A673 (cell line): ENCODE measurements around the gene LNP1. TPM values are rescaled to one million over a fixed set of nuclear protein-coding genes. Genes with fewer than 3 reads are reported as not detected.
A peak's percentile ranks its signal among the peaks of the same experiment; 100 is the strongest.

Experiments
- BruUV-seq: library from RNA; stranded (reverse); fragments of 400-500 nt; replicated peaks from 2 replicates; lab custom pipeline; 2021; lab: Mats Ljungman, UMichigan
- CTCF ChIA-PET: fragments of 300-600 bp; sonication (Branson Sonifier 250); formaldehyde crosslinking; loops from one replicate; lab custom pipeline; 2022; ENCODE audit warnings: antibody characterized with exemption; lab: Charles Lee
- POLR2A ChIA-PET: fragments of 300-600 bp; sonication (Branson Sonifier 250); formaldehyde crosslinking; loops from one replicate; lab custom pipeline; 2022; ENCODE audit warnings: antibody characterized with exemption; ENCODE audit not compliant: low non-redundant PET; lab: Charles Lee
- DNase-seq: peaks from one replicate; pipeline ENCODE4 v3.0.0-alpha.2; 2015; ENCODE audit warnings: low spot score
- H3K27ac ChIP-seq: fragments of 200-600 bp; sonication (generic); 2 replicates; pipeline ENCODE4 v1.5.1; 2016; ENCODE audit warnings: mixed run types, low read depth, mild to moderate bottlenecking, mixed read lengths, antibody characterized with exemption, low read length; ENCODE audit not compliant: poor library complexity, severe bottlenecking
- H3K27me3 ChIP-seq: fragments of 200-600 bp; sonication (generic); replicated peaks from 2 replicates; pipeline ENCODE4 v1.6.1; 2017; ENCODE audit warnings: mixed run types, low read depth, mild to moderate bottlenecking, mixed read lengths, antibody characterized with exemption, low read length; ENCODE audit not compliant: insufficient read depth, poor library complexity
- H3K36me3 ChIP-seq: fragments of 200-600 bp; sonication (generic); 2 replicates; pipeline ENCODE4 v1.6.1; 2016; ENCODE audit warnings: mixed run types, mild to moderate bottlenecking, mixed read lengths, antibody characterized with exemption, low read length; ENCODE audit not compliant: insufficient read depth, poor library complexity, severe bottlenecking
- H3K4me1 ChIP-seq: fragments of 200-600 bp; sonication (generic); 2 replicates; pipeline ENCODE4 v1.6.1; 2017; ENCODE audit warnings: mixed run types, mild to moderate bottlenecking, mixed read lengths, antibody characterized with exemption, low read length; ENCODE audit not compliant: insufficient read depth, poor library complexity, severe bottlenecking
- H3K4me3 ChIP-seq: fragments of 200-600 bp; sonication (generic); 2 replicates; pipeline ENCODE4 v1.5.1; 2016; ENCODE audit warnings: low read depth, mixed run types, mild to moderate bottlenecking, mixed read lengths, low read length; ENCODE audit not compliant: poor library complexity, severe bottlenecking
- H3K9me3 ChIP-seq: fragments of 200-600 bp; sonication (generic); 2 replicates; pipeline ENCODE4 v1.6.1; 2016; ENCODE audit warnings: mixed run types, low read depth, mild to moderate bottlenecking, mixed read lengths, antibody characterized with exemption, low read length; ENCODE audit not compliant: poor library complexity, severe bottlenecking
- EZH2 ChIP-seq: fragments of 200-600 bp; sonication (generic); IDR thresholded peaks from 2 replicates; pipeline ENCODE4 v1.6.1; 2017; ENCODE audit warnings: borderline replicate concordance, low read depth, mild to moderate bottlenecking, mixed read lengths, antibody characterized with exemption, low read length; ENCODE audit not compliant: poor library complexity, severe bottlenecking
- intact Hi-C: fragments of 100-400 bp; cut with micrococcal nuclease; formaldehyde crosslinking; loops from one replicate; pipeline ENCODE4 v1.10.0; 2022; ENCODE audit not compliant: unreplicated experiment
- total RNA-seq: library from RNA; stranded (reverse); gene quantifications from 2 replicates; pipeline ENCODE4 v1.2.3, GENCODE V29; 2021
- TF ChIP-seq, protein P1 (sequence below): fragments of 300-800, 200-600 bp; sonication (generic); conservative IDR thresholded peaks from 2 replicates; pipeline ENCODE4 v1.5.1; 2017; ENCODE audit warnings: low read depth, mild to moderate bottlenecking, antibody characterized with exemption, low read length, moderate library complexity, mixed read lengths

Gene LNP1
- total RNA-seq, 1 experiment from 2014 or later, result 4.3 TPM

- POLR2A ChIA-PET, result no interaction called here
- H3K27ac ChIP-seq, result no peak overlapping the region
- peaks cover 10% of the 10 kb centered on the region for H3K4me1 ChIP-seq
- no peak overlapping the region for H3K4me3 ChIP-seq
- TF ChIP-seq, protein P1, sequence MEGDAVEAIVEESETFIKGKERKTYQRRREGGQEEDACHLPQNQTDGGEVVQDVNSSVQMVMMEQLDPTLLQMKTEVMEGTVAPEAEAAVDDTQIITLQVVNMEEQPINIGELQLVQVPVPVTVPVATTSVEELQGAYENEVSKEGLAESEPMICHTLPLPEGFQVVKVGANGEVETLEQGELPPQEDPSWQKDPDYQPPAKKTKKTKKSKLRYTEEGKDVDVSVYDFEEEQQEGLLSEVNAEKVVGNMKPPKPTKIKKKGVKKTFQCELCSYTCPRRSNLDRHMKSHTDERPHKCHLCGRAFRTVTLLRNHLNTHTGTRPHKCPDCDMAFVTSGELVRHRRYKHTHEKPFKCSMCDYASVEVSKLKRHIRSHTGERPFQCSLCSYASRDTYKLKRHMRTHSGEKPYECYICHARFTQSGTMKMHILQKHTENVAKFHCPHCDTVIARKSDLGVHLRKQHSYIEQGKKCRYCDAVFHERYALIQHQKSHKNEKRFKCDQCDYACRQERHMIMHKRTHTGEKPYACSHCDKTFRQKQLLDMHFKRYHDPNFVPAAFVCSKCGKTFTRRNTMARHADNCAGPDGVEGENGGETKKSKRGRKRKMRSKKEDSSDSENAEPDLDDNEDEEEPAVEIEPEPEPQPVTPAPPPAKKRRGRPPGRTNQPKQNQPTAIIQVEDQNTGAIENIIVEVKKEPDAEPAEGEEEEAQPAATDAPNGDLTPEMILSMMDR, result no peak
- no peak for TF ChIP-seq EZH2
- BruUV-seq, result no TSS peak
- DNase-seq, result no peak
- intact Hi-C loops, result no loop called here
- H3K27me3 ChIP-seq, result no peaks in the 10 kb centered on the region
- CTCF ChIA-PET, result no interaction called here
- no peaks in the 10 kb centered on the region for H3K36me3 ChIP-seq
- no peaks in the 10 kb centered on the region for H3K9me3 ChIP-seq
These were observed 4.4 kb upstream of the LNP1 start for GRCh38 chr3:100396967-100397366.

DNA sequence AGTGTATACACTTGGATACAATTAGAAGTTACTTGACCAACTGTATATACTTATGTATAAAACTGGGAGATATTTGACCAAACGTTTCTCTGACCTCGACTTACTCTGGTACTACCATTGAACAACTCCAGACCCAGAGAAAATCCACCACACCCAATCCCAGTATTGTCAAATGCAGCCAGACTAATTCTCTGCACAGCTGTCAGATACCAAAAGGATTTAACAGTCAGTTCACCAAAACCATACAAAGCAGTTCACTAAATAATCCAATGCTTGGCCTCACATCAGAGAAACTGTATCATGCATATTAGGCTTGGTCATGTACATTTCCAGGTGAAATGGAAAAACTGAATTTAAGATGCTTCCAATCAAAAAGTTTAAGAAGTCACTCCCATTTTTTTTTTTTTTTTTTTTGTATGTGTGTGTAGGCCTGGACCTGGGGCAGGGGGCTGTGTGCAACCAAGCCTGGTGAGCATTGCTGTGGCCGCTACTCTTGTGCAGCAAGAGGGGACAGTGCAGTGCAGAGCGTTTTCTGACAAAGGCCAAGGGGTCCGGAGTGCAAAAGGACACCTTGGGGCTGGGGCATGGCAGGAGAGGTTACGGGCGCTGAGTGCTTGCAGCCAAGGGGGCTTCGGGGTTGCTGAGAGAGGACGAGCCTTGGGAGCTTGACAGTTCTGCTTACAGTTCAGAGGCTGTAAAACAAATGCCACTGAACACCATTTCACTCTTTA is 1.8 kb upstream of the LNP1 start:
- no TSS peak for BruUV-seq
- Histone ChIP-seq H3K36me3 (no peaks in the 10 kb centered on the region), H3K27ac (peak overlapping the region; percentile 92), H3K9me3 (no peaks in the 10 kb centered on the region), H3K4me1 (peaks cover 17% of the 10 kb centered on the region), H3K4me3 (peak overlapping the region; percentile 88), H3K27me3 (no peaks in the 10 kb centered on the region)
- POLR2A ChIA-PET, result no interaction called here
- TF ChIP-seq, protein P1, result no peak
- TF ChIP-seq EZH2, result no peak
- CTCF ChIA-PET, result no interaction called here
- no peak for DNase-seq
- intact Hi-C loops, result no loop called here

DNA sequence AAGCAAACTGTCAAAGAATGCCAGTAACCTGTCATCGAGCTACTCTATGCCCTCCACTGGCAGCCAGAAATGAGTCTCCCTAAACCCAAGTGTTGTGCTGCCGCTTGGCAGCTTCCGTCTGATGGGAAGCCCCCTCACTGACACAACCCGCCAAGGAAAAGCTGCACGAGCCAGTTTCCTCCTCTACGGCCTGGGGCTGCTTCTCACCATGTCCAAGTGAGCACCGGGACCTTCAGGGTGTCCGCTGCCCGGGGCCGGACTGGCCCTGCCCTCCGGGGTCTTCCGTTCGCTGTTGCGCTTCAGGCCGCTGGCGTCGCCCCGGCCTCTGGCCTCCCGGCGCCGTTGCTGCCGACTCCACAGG is 940 bp upstream of the LNP1 start:
- BruUV-seq, result no TSS peak
- Histone ChIP-seq H3K27ac (peak overlapping the region; percentile 92), H3K36me3 (no peaks in the 10 kb centered on the region), H3K27me3 (no peaks in the 10 kb centered on the region), H3K4me1 (peaks cover 17% of the 10 kb centered on the region), H3K4me3 (peak overlapping the region; percentile 88), H3K9me3 (no peaks in the 10 kb centered on the region)
- ChIA-PET POLR2A (no interaction called here), CTCF (no interaction called here)
- DNase-seq, result peak; percentile 43
- intact Hi-C loops, result no loop called here
- TF ChIP-seq, protein P1, result no peak
